ENCODE results near the gene ANKRD10. TPM values are rescaled to one million over a fixed set of nuclear protein-coding genes. Genes with fewer than 3 reads are reported as not detected.

Gene ANKRD10
- total and polyA plus RNA-seq, 11 donors = 37.7 to 81.3 (median 47.6) TPM

GRCh38 chr13:110831437-110832204 lies 83.2 kb downstream of the ANKRD10 start:
- DNase-seq (no peak), ATAC-seq (no peak)
- H3K4me1 ChIP-seq = no peaks in the 10 kb centered on the region
- H3K27me3 ChIP-seq = peaks cover 0 to 10% (median 3%) of the 10 kb centered on the region in 9 donors
- intact Hi-C loops (cut with DNase I) = no loop called here
- no peaks in the 10 kb centered on the region for H3K9me3 ChIP-seq
- H3K4me3 ChIP-seq = no peak overlapping the region
- H3K27ac ChIP-seq = no peak overlapping the region
- no peaks in the 10 kb centered on the region for H3K36me3 ChIP-seq
- TF ChIP-seq, protein P1, sequence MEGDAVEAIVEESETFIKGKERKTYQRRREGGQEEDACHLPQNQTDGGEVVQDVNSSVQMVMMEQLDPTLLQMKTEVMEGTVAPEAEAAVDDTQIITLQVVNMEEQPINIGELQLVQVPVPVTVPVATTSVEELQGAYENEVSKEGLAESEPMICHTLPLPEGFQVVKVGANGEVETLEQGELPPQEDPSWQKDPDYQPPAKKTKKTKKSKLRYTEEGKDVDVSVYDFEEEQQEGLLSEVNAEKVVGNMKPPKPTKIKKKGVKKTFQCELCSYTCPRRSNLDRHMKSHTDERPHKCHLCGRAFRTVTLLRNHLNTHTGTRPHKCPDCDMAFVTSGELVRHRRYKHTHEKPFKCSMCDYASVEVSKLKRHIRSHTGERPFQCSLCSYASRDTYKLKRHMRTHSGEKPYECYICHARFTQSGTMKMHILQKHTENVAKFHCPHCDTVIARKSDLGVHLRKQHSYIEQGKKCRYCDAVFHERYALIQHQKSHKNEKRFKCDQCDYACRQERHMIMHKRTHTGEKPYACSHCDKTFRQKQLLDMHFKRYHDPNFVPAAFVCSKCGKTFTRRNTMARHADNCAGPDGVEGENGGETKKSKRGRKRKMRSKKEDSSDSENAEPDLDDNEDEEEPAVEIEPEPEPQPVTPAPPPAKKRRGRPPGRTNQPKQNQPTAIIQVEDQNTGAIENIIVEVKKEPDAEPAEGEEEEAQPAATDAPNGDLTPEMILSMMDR (IDR thresholded peaks at IDR 0.05) = no peak
- TF ChIP-seq POLR2A (IDR thresholded peaks at IDR 0.05) = no peak
- 82 to 95% (median 84%) methylated on average over 11 to 14 of the region's 14 CpGs for WGBS, 4 donors

GRCh38 chr13:110830800-110831371 lies 84.0 kb downstream of the ANKRD10 start:
- DNase-seq = no peak
- H3K27ac ChIP-seq = no peak overlapping the region
- no peaks in the 10 kb centered on the region for H3K36me3 ChIP-seq
- intact Hi-C loops (cut with DNase I) = no loop called here
- H3K9me3 ChIP-seq = no peaks in the 10 kb centered on the region
- no peak overlapping the region for H3K4me3 ChIP-seq
- 60 to 66% (median 61%) methylated on average over 16 of the region's 16 CpGs for WGBS, 4 donors
- H3K4me1 ChIP-seq = no peaks in the 10 kb centered on the region
- no peak for ATAC-seq
- peaks cover 0 to 10% (median 3%) of the 10 kb centered on the region in 9 donors for H3K27me3 ChIP-seq
- TF ChIP-seq, protein P1 (IDR thresholded peaks at IDR 0.05) = no peak
- no peak for TF ChIP-seq POLR2A (IDR thresholded peaks at IDR 0.05)

GRCh38 chr13:110830331-110830730 lies 84.5 kb downstream of the ANKRD10 start:
- H3K27ac ChIP-seq = no peak overlapping the region
- H3K9me3 ChIP-seq = no peaks in the 10 kb centered on the region
- intact Hi-C loops (cut with DNase I) = no loop called here
- H3K36me3 ChIP-seq = no peaks in the 10 kb centered on the region
- H3K4me1 ChIP-seq = no peaks in the 10 kb centered on the region
- no peak for DNase-seq
- peaks cover 0 to 10% (median 3%) of the 10 kb centered on the region in 9 donors for H3K27me3 ChIP-seq
- WGBS, 4 donors = 81 to 86% (median 85%) methylated on average over 14 to 16 of the region's 16 CpGs
- no peak overlapping the region for H3K4me3 ChIP-seq
- TF ChIP-seq POLR2A (IDR thresholded peaks at IDR 0.05) = no peak
- TF ChIP-seq, protein P1 (IDR thresholded peaks at IDR 0.05) = no peak
- ATAC-seq = no peak

- DNase-seq (no peak), ATAC-seq (no peak)
- Histone ChIP-seq H3K4me3 (no peak overlapping the region), H3K4me1 (no peaks in the 10 kb centered on the region), H3K27me3 (peaks cover 0 to 10% (median 3%) of the 10 kb centered on the region in 9 donors), H3K9me3 (no peaks in the 10 kb centered on the region), H3K27ac (no peak overlapping the region), H3K36me3 (no peaks in the 10 kb centered on the region)
- WGBS, 4 donors = 91 to 98% (median 94%) methylated on average over 4 to 8 of the region's 8 CpGs
- TF ChIP-seq, protein P1 (IDR thresholded peaks at IDR 0.05) = no peak
- TF ChIP-seq POLR2A (IDR thresholded peaks at IDR 0.05) = no peak
- intact Hi-C loops (cut with DNase I) = loop anchor here in 1 of 10 donors (10.0 kb wide), 1 partner anchor 225 kb away; no protein-coding TSS in a partner anchor
Measured at GRCh38 chr13:110829486-110829885, 85.4 kb downstream of the ANKRD10 start.

All from heart left ventricle (tissue), 16 donors.